Adrenal gland (tissue), 5 donors: ENCODE measurements around the gene NYNRIN.
A peak's percentile ranks its signal among the peaks of the same experiment; 100 is the strongest.

ENCODE experiments used
- CTCF ChIP-seq, 6 experiments: fragments of 450-650 bp in 4 of 6; fragments of 200-600 bp in 2 of 6; sonication (generic) in 1 of 6; IDR thresholded peaks; 1 replicate in 5 of 6; 2 replicates in 1 of 6; pipeline versions ENCODE4 v1.5.1 to v1.8.0; 2016 to 2021; ENCODE audit warnings: antibody characterized with exemption in 6 of 6, mild to moderate bottlenecking in 2 of 6, moderate library complexity in 1 of 6
- POLR2A ChIP-seq, 2 donors: fragments of 450-650 bp; IDR thresholded peaks; one replicate each; pipeline ENCODE4 v1.6.1; 2017; ENCODE audit warnings: antibody characterized with exemption in 2 of 2, mild to moderate bottlenecking in 2 of 2, moderate library complexity in 1 of 2
- donor health status: DM: no; HTN: no; CAD: no.

GRCh38 chr14:24431569-24432258 is 32.9 kb downstream of the NYNRIN start:
- TF ChIP-seq CTCF (IDR thresholded peaks at IDR 0.05) (peak; percentile 89 to 99 (median 94)), POLR2A (IDR thresholded peaks at IDR 0.05) (peak in 1 of 2 donors; percentile 54)
